Ovary (tissue), 9 donors: ENCODE data around the gene FADS2. TPM values are rescaled to one million over a fixed set of nuclear protein-coding genes. Genes with fewer than 3 reads are reported as not detected.

Experiments
- DNase-seq, 5 donors: peaks; one replicate each; pipeline ENCODE4 v3.0.0-alpha.2; 2019 to 2020
- H3K27ac ChIP-seq, 2 donors: fragments of 200-600 bp; one replicate each; pipeline versions ENCODE4 v1.5.1 to v1.8.0; 2019 to 2022
- H3K27me3 ChIP-seq: fragments of 200-600 bp; one replicate; pipeline ENCODE4 v1.8.0; 2022
- H3K36me3 ChIP-seq: fragments of 200-600 bp; sonication (generic); one replicate; pipeline ENCODE4 v1.5.1; 2019
- H3K4me1 ChIP-seq: one replicate; pipeline ENCODE4 v1.8.1; 2013; ENCODE audit warnings: mild to moderate bottlenecking, moderate library complexity; ENCODE audit not compliant: insufficient read depth
- H3K4me3 ChIP-seq: fragments of 200-600 bp; sonication (generic); one replicate; pipeline ENCODE4 v1.5.1; 2017
- H3K9me3 ChIP-seq, 2 donors: fragments of 200-600 bp in 1 of 2; sonication (generic) in 1 of 2; one replicate each; pipeline versions ENCODE4 v1.5.1 to v1.8.1; 2013 to 2019; ENCODE audit warnings: mild to moderate bottlenecking in 1 of 2, moderate library complexity in 1 of 2
- CTCF ChIP-seq, 3 donors: fragments of 450-650 bp in 2 of 3; fragments of 200-600 bp in 1 of 3; IDR thresholded peaks; one replicate each; pipeline versions ENCODE4 v1.5.1 to v1.8.0; 2016 to 2022; ENCODE audit warnings: antibody characterized with exemption in 3 of 3, mild to moderate bottlenecking in 1 of 3
- EP300 ChIP-seq: sonication (generic); formaldehyde crosslinking; IDR thresholded peaks from one replicate; pipeline ENCODE4 v1.6.1; 2017; ENCODE audit warnings: antibody characterized with exemption
- POLR2A ChIP-seq: fragments of 450-650 bp; IDR thresholded peaks from one replicate; pipeline ENCODE4 v1.6.1; 2017; ENCODE audit warnings: antibody characterized with exemption, mild to moderate bottlenecking, moderate library complexity
- WGBS, 3 donors: extraction: QIAGEN DNeasy Blood & Tissue Kit in 1 of 3; methylation state at CpG; one replicate each; pipeline versions ENCODE4 v1.1.5 to v1.1.7; 2013 to 2017; 5-methylcytosine and 5-hydroxymethylcytosine counted together
- intact Hi-C, 4 donors: fragments of 100-400 bp; cut with DNase I; formaldehyde crosslinking; loops; one replicate each; pipeline versions ENCODE4 v1.11.0 to v1.15.1; 2022 to 2023
- polyA plus RNA-seq, 2 donors: library from polyadenylated mRNA; stranded (reverse); fragments of 200-250 nt in 1 of 2; fragments of 350-450 nt in 1 of 2; fragmentation: Illumina TruSeq in 1 of 2; extraction: RNeasy Lipid Tissue Mini Kit (QIAGEN cat#74804) in 1 of 2; gene quantifications; one replicate each; pipeline ENCODE4 v1.2.3, GENCODE V29; 2013 to 2014
- total RNA-seq, 7 donors: library from RNA; depleted of rRNA in 2 of 7; stranded (reverse); fragments of >200 nt in 2 of 7; fragmentation: NEBNext Ultra II Directional in 3 of 7; extraction: Animal tissue kit (Norgen Biotek cat#: 25700) in 3 of 7; gene quantifications; one replicate each; pipeline versions ENCODE4 v1.1.0 to v1.2.4, GENCODE V29; 2016 to 2023
- donor health status: DM: no; HTN: no; CAD: no; lungs with moderate emphysema.
- donor health status: DM: no; HTN: no; CAD: no.
- donor health status: Bipolar disorder and iron deficiency.
- donor health status: DM: yes; HTN: yes; CAD: no.
- donor health status: DM: no; HTN: no; CAD: no.
- donor health status: DM: yes; HTN: yes; CAD: no.

FADS2 gene
- total and polyA plus RNA-seq, 9 donors = 6.3 to 298 (median 26.2) TPM

GRCh38 chr11:61793829-61794204 lies 34.3 kb upstream of the FADS2 start:
- DNase-seq = no peak
- TF ChIP-seq CTCF (IDR thresholded peaks at IDR 0.05) (no peak), EP300 (no peak), POLR2A (no peak)
- 36 to 56% (median 44%) methylated on average over 3 of the region's 3 CpGs for WGBS, 3 donors
- H3K9me3 ChIP-seq = no peaks in the 10 kb centered on the region
- intact Hi-C loops = loop anchor here in 2 of 4 donors (5.0 to 10.0 kb wide), 3 partner anchors 98 to 313 kb away; partner anchors contain the start of gene FADS3 (in 1 of the 2)
- no peak overlapping the region for H3K4me3 ChIP-seq
- peaks cover 5% of the 10 kb centered on the region for H3K4me1 ChIP-seq
- no peaks in the 10 kb centered on the region for H3K36me3 ChIP-seq
- no peak overlapping the region for H3K27ac ChIP-seq
- no peaks in the 10 kb centered on the region for H3K27me3 ChIP-seq

GRCh38 chr11:61794579-61794978 lies 33.5 kb upstream of the FADS2 start:
- no peak for DNase-seq
- no peaks in the 10 kb centered on the region for H3K36me3 ChIP-seq
- no peak for TF ChIP-seq EP300
- TF ChIP-seq CTCF (IDR thresholded peaks at IDR 0.05) = no peak
- TF ChIP-seq POLR2A = no peak
- no peaks in the 10 kb centered on the region for H3K9me3 ChIP-seq
- H3K4me1 ChIP-seq = peaks cover 5% of the 10 kb centered on the region
- H3K27me3 ChIP-seq = no peaks in the 10 kb centered on the region
- intact Hi-C loops = loop anchor here in 2 of 4 donors (5.0 to 10.0 kb wide), 3 partner anchors 98 to 313 kb away; partner anchors contain the start of gene FADS3 (in 1 of the 2)
- 78 to 83% (median 82%) methylated on average over 4 of the region's 4 CpGs for WGBS, 3 donors
- H3K4me3 ChIP-seq = no peak overlapping the region
- no peak overlapping the region for H3K27ac ChIP-seq

- Histone ChIP-seq H3K27me3 (no peaks in the 10 kb centered on the region), H3K27ac (no peak overlapping the region), H3K4me3 (no peak overlapping the region), H3K36me3 (no peaks in the 10 kb centered on the region), H3K9me3 (no peaks in the 10 kb centered on the region), H3K4me1 (peaks cover 5% of the 10 kb centered on the region)
- DNase-seq = peak in 1 of 5 donors; percentile 38
- TF ChIP-seq EP300 (no peak), POLR2A (no peak), CTCF (IDR thresholded peaks at IDR 0.05) (no peak)
- intact Hi-C loops = loop anchor here in 2 of 4 donors (5.0 to 10.0 kb wide), 4 partner anchors 152 to 517 kb away; no protein-coding TSS in a partner anchor
- 68 to 84% (median 76%) methylated on average over 12 of the region's 12 CpGs for WGBS, 3 donors
Measured at GRCh38 chr11:61795459-61795858, 32.6 kb upstream of the FADS2 start.

GRCh38 chr11:61795876-61796526 lies 32.1 kb upstream of the FADS2 start:
- H3K9me3 ChIP-seq = no peaks in the 10 kb centered on the region
- DNase-seq = no peak
- H3K36me3 ChIP-seq = no peaks in the 10 kb centered on the region
- intact Hi-C loops = loop anchor here in 2 of 4 donors (5.0 to 10.0 kb wide), 4 partner anchors 151 to 516 kb away; no protein-coding TSS in a partner anchor
- H3K27me3 ChIP-seq = no peaks in the 10 kb centered on the region
- peaks cover 5% of the 10 kb centered on the region for H3K4me1 ChIP-seq
- 85 to 86% (median 85%) methylated on average over 18 of the region's 18 CpGs for WGBS, 3 donors
- no peak overlapping the region for H3K27ac ChIP-seq
- TF ChIP-seq EP300 (no peak), CTCF (IDR thresholded peaks at IDR 0.05) (no peak), POLR2A (no peak)
- H3K4me3 ChIP-seq = no peak overlapping the region
